Measurements from ENCODE around the gene AIPL1.

The AIPL1 gene

GRCh38 chr17:6393351-6393952 lies 41.5 kb downstream of the AIPL1 start:
- TF ChIP-seq GATA3 (IDR thresholded peaks at IDR 0.05; ENCODE audit: low read depth, low read length) (no peak), GATA2 (IDR thresholded peaks at IDR 0.05; ENCODE audit: low read depth, low read length) (no peak; the same call in 1 of the 2 replicates)

GRCh38 chr17:6392609-6393350 lies 42.1 kb downstream of the AIPL1 start:
- TF ChIP-seq GATA3 (IDR thresholded peaks at IDR 0.05; ENCODE audit: low read depth, low read length): no peak
- TF ChIP-seq GATA2 (IDR thresholded peaks at IDR 0.05; ENCODE audit: low read depth, low read length): no peak

- TF ChIP-seq GATA3 (IDR thresholded peaks at IDR 0.05; ENCODE audit: low read depth, low read length) (no peak), GATA2 (IDR thresholded peaks at IDR 0.05; ENCODE audit: low read depth, low read length) (no peak)
Measured at GRCh38 chr17:6388416-6388815, 46.5 kb downstream of the AIPL1 start.

- TF ChIP-seq GATA3 (IDR thresholded peaks at IDR 0.05; ENCODE audit: low read depth, low read length): no peak
- TF ChIP-seq GATA2 (IDR thresholded peaks at IDR 0.05; ENCODE audit: low read depth, low read length): no peak
Measured at GRCh38 chr17:6387858-6388257, 47.1 kb downstream of the AIPL1 start.

GRCh38 chr17:6387442-6387841 lies 47.5 kb downstream of the AIPL1 start:
- TF ChIP-seq GATA3 (IDR thresholded peaks at IDR 0.05; ENCODE audit: low read depth, low read length) (no peak), GATA2 (IDR thresholded peaks at IDR 0.05; ENCODE audit: low read depth, low read length) (no peak)

GRCh38 chr17:6386041-6386630 lies 48.8 kb downstream of the AIPL1 start:
- no peak for TF ChIP-seq GATA3 (IDR thresholded peaks at IDR 0.05; ENCODE audit: low read depth, low read length)
- TF ChIP-seq GATA2 (IDR thresholded peaks at IDR 0.05; ENCODE audit: low read depth, low read length): no peak

- TF ChIP-seq GATA3 (IDR thresholded peaks at IDR 0.05; ENCODE audit: low read depth, low read length) (no peak), GATA2 (IDR thresholded peaks at IDR 0.05; ENCODE audit: low read depth, low read length) (no peak)
Measured at GRCh38 chr17:6384481-6384880, 50.4 kb downstream of the AIPL1 start.

GRCh38 chr17:6381526-6382465 lies 53.1 kb downstream of the AIPL1 start:
- TF ChIP-seq GATA2 (IDR thresholded peaks at IDR 0.05; ENCODE audit: low read depth, low read length) (no peak), GATA3 (IDR thresholded peaks at IDR 0.05; ENCODE audit: low read depth, low read length) (no peak)

- TF ChIP-seq GATA2 (IDR thresholded peaks at IDR 0.05; ENCODE audit: low read depth, low read length) (no peak), GATA3 (IDR thresholded peaks at IDR 0.05; ENCODE audit: low read depth, low read length) (no peak)
Measured at GRCh38 chr17:6380915-6381438, 53.9 kb downstream of the AIPL1 start.

GRCh38 chr17:6377906-6378305 lies 57.0 kb downstream of the AIPL1 start:
- TF ChIP-seq GATA2 (IDR thresholded peaks at IDR 0.05; ENCODE audit: low read depth, low read length) (no peak), GATA3 (IDR thresholded peaks at IDR 0.05; ENCODE audit: low read depth, low read length) (no peak)

- TF ChIP-seq GATA3 (IDR thresholded peaks at IDR 0.05; ENCODE audit: low read depth, low read length) (no peak), GATA2 (IDR thresholded peaks at IDR 0.05; ENCODE audit: low read depth, low read length) (no peak)
Measured at GRCh38 chr17:6376931-6377361, 58.0 kb downstream of the AIPL1 start.

GRCh38 chr17:6374761-6375312 lies 60.1 kb downstream of the AIPL1 start:
- TF ChIP-seq GATA2 (IDR thresholded peaks at IDR 0.05; ENCODE audit: low read depth, low read length): no peak
- no peak for TF ChIP-seq GATA3 (IDR thresholded peaks at IDR 0.05; ENCODE audit: low read depth, low read length)

- no peak for TF ChIP-seq GATA3 (IDR thresholded peaks at IDR 0.05; ENCODE audit: low read depth, low read length)
- no peak for TF ChIP-seq GATA2 (IDR thresholded peaks at IDR 0.05; ENCODE audit: low read depth, low read length)
Measured at GRCh38 chr17:6374271-6374691, 60.6 kb downstream of the AIPL1 start.
